Caco-2 (cell line): ENCODE results near the gene MIPEP. TPM values are rescaled to one million over a fixed set of nuclear protein-coding genes. Genes with fewer than 3 reads are reported as not detected.

Source experiments
- BruUV-seq: library from RNA; stranded (reverse); fragments of 400-500 nt; replicated peaks from 2 replicates; lab custom pipeline; 2021; lab: Mats Ljungman, UMichigan
- CTCF ChIA-PET: fragments of 300-600 bp; sonication (Branson Sonifier 250); formaldehyde crosslinking; loops from one replicate; lab custom pipeline; 2022; ENCODE audit warnings: antibody characterized with exemption; lab: Charles Lee
- POLR2A ChIA-PET: fragments of 300-600 bp; sonication (Branson Sonifier 250); formaldehyde crosslinking; loops from one replicate; lab custom pipeline; 2022; ENCODE audit warnings: antibody characterized with exemption; lab: Charles Lee
- DNase-seq, 2 experiments: peaks; one replicate each; pipeline versions ENCODE4 v3.0.0 to v3.0.0-alpha.2; 2020 to 2022
- H3K27me3 ChIP-seq: replicated peaks from 2 replicates; pipeline ENCODE4 v1.6.0; 2011; ENCODE audit warnings: low read length; ENCODE audit not compliant: control insufficient read depth, insufficient read depth
- H3K36me3 ChIP-seq: 2 replicates; pipeline ENCODE4 v1.5.1; 2011; ENCODE audit warnings: low read length; ENCODE audit not compliant: control insufficient read depth, insufficient read depth
- H3K4me1 ChIP-seq: fragments of 250-450 bp; sonication (Bioruptor Pico); 2 replicates; pipeline ENCODE4 v1.5.1; 2020; ENCODE audit warnings: mild to moderate bottlenecking
- H3K4me3 ChIP-seq: 2 replicates; pipeline ENCODE4 v1.5.1; 2011; ENCODE audit warnings: low read depth, mild to moderate bottlenecking, control low read depth, low read length
- H3K9me3 ChIP-seq: fragments of 250-450 bp; sonication (Bioruptor Pico); 2 replicates; pipeline ENCODE4 v1.5.1; 2020; ENCODE audit warnings: mild to moderate bottlenecking, moderate library complexity
- H3K27ac Mint-ChIP-seq: one replicate; pipeline ENCODE4 v1.8.0; 2022; ENCODE audit warnings: mixed read lengths; ENCODE audit not compliant: unreplicated experiment
- H3K27me3 Mint-ChIP-seq: one replicate; pipeline ENCODE4 v1.8.0; 2022; ENCODE audit warnings: mixed read lengths; ENCODE audit not compliant: insufficient read depth, unreplicated experiment
- H3K36me3 Mint-ChIP-seq: one replicate; pipeline ENCODE4 v1.8.0; 2022; ENCODE audit warnings: mild to moderate bottlenecking, mixed read lengths; ENCODE audit not compliant: insufficient read depth, unreplicated experiment
- H3K4me1 Mint-ChIP-seq: one replicate; pipeline ENCODE4 v1.8.0; 2022; ENCODE audit warnings: low read depth, mixed read lengths; ENCODE audit not compliant: unreplicated experiment
- H3K4me3 Mint-ChIP-seq: one replicate; pipeline ENCODE4 v1.8.0; 2022; ENCODE audit warnings: mild to moderate bottlenecking, moderate library complexity, mixed read lengths; ENCODE audit not compliant: unreplicated experiment
- H3K9me3 Mint-ChIP-seq: one replicate; pipeline ENCODE4 v1.8.0; 2022; ENCODE audit warnings: mixed read lengths; ENCODE audit not compliant: unreplicated experiment
- CTCF ChIP-seq, 2 experiments: fragments of 200-600 bp in 1 of 2; IDR thresholded peaks; 1 replicate in 1 of 2; 2 replicates in 1 of 2; pipeline versions ENCODE4 v1.5.1 to v1.8.0; 2011 to 2022; ENCODE audit warnings: antibody characterized with exemption in 1 of 2, control low read depth in 1 of 2, inconsistent platforms in 1 of 2, low read depth in 1 of 2, low read length in 1 of 2, mild to moderate bottlenecking in 1 of 2, moderate library complexity in 1 of 2; ENCODE audit not compliant: insufficient read depth in 1 of 2, severe bottlenecking in 1 of 2, unreplicated experiment in 1 of 2
- intact Hi-C: fragments of 100-400 bp; cut with micrococcal nuclease; formaldehyde crosslinking; loops from one replicate; pipeline ENCODE4 v1.10.0; 2022; ENCODE audit not compliant: unreplicated experiment
- total RNA-seq: library from RNA; stranded (reverse); gene quantifications from 2 replicates; pipeline ENCODE4 v1.2.3, GENCODE V29; 2022

The MIPEP gene
- total RNA-seq, 1 experiment from 2014 or later: 40.6 TPM

- no peaks in the 10 kb centered on the region for H3K27me3 ChIP-seq
- H3K4me3 ChIP-seq: no peak overlapping the region
- H3K9me3 ChIP-seq: peaks cover 6% of the 10 kb centered on the region; the same call in 1 of the 2 replicates
- BruUV-seq: no TSS peak
- H3K9me3 Mint-ChIP-seq: peaks cover 11% of the 10 kb centered on the region
- H3K4me1 Mint-ChIP-seq: peaks cover under 1% of the 10 kb centered on the region
- no peaks in the 10 kb centered on the region for H3K36me3 Mint-ChIP-seq
- DNase-seq: no peak
- ChIA-PET CTCF (no interaction called here), POLR2A (no interaction called here)
- peaks cover 33% of the 10 kb centered on the region for H3K4me1 ChIP-seq
- H3K27me3 Mint-ChIP-seq: no peaks in the 10 kb centered on the region
- intact Hi-C loops: no loop called here
- no peak overlapping the region for H3K27ac Mint-ChIP-seq
- no peak for TF ChIP-seq CTCF (IDR thresholded peaks at IDR 0.05; ENCODE audit: insufficient read depth in 1 of 2, low read depth in 1 of 2, low read length in 1 of 2, severe bottlenecking in 1 of 2, unreplicated experiment in 1 of 2)
- H3K4me3 Mint-ChIP-seq: no peak overlapping the region
- H3K36me3 ChIP-seq: no peaks in the 10 kb centered on the region
These were observed 60.3 kb downstream of the MIPEP start for GRCh38 chr13:23828866-23829265.

- H3K4me1 Mint-ChIP-seq: no peaks in the 10 kb centered on the region
- Histone ChIP-seq H3K27me3 (no peaks in the 10 kb centered on the region), H3K36me3 (no peaks in the 10 kb centered on the region), H3K9me3 (peaks cover 6% of the 10 kb centered on the region; the same call in 1 of the 2 replicates), H3K4me3 (no peak overlapping the region), H3K4me1 (peaks cover 25% of the 10 kb centered on the region)
- H3K4me3 Mint-ChIP-seq: no peak overlapping the region
- no peak for DNase-seq
- intact Hi-C loops: no loop called here
- no peak for TF ChIP-seq CTCF (IDR thresholded peaks at IDR 0.05; ENCODE audit: insufficient read depth in 1 of 2, low read depth in 1 of 2, low read length in 1 of 2, severe bottlenecking in 1 of 2, unreplicated experiment in 1 of 2)
- no peaks in the 10 kb centered on the region for H3K27me3 Mint-ChIP-seq
- H3K27ac Mint-ChIP-seq: no peak overlapping the region
- H3K9me3 Mint-ChIP-seq: peaks cover 11% of the 10 kb centered on the region
- no TSS peak for BruUV-seq
- CTCF ChIA-PET: no interaction called here
- POLR2A ChIA-PET: no interaction called here
- H3K36me3 Mint-ChIP-seq: no peaks in the 10 kb centered on the region
These were observed 61.1 kb downstream of the MIPEP start for GRCh38 chr13:23828086-23828485.

- no peak for DNase-seq
- Histone ChIP-seq H3K9me3 (peaks cover 6% of the 10 kb centered on the region; the same call in 1 of the 2 replicates), H3K4me3 (no peak overlapping the region), H3K27me3 (no peaks in the 10 kb centered on the region), H3K4me1 (0 out of 2 replicates have a peak, but pooled peaks cover 2% of the 10 kb centered on the region), H3K36me3 (no peaks in the 10 kb centered on the region)
- no peaks in the 10 kb centered on the region for H3K4me1 Mint-ChIP-seq
- BruUV-seq: no TSS peak
- intact Hi-C loops: no loop called here
- no peak overlapping the region for H3K4me3 Mint-ChIP-seq
- CTCF ChIA-PET: no interaction called here
- TF ChIP-seq CTCF (IDR thresholded peaks at IDR 0.05; ENCODE audit: insufficient read depth in 1 of 2, low read depth in 1 of 2, low read length in 1 of 2, severe bottlenecking in 1 of 2, unreplicated experiment in 1 of 2): no peak
- H3K9me3 Mint-ChIP-seq: peaks cover 11% of the 10 kb centered on the region
- peak overlapping the region; percentile 58 for H3K27ac Mint-ChIP-seq
- no peaks in the 10 kb centered on the region for H3K27me3 Mint-ChIP-seq
- H3K36me3 Mint-ChIP-seq: no peaks in the 10 kb centered on the region
- POLR2A ChIA-PET: no interaction called here
These were observed 64.0 kb downstream of the MIPEP start for GRCh38 chr13:23825179-23825578.
